AG20443 (cell line): Measurements from ENCODE around the gene TP73.

Source experiments
- DNase-seq: peaks from one replicate; pipeline ENCODE4 v3.0.0; 2012; ENCODE audit warnings: low spot score, mixed read lengths

Gene TP73

GRCh38 chr1:3768811-3769390 lies 116.6 kb downstream of the TP73 start:
- no peak for DNase-seq

GRCh38 chr1:3770047-3770765 lies 117.9 kb downstream of the TP73 start:
- no peak for DNase-seq

- DNase-seq: no peak
Measured at GRCh38 chr1:3771108-3772026, 119.1 kb downstream of the TP73 start.

DNA sequence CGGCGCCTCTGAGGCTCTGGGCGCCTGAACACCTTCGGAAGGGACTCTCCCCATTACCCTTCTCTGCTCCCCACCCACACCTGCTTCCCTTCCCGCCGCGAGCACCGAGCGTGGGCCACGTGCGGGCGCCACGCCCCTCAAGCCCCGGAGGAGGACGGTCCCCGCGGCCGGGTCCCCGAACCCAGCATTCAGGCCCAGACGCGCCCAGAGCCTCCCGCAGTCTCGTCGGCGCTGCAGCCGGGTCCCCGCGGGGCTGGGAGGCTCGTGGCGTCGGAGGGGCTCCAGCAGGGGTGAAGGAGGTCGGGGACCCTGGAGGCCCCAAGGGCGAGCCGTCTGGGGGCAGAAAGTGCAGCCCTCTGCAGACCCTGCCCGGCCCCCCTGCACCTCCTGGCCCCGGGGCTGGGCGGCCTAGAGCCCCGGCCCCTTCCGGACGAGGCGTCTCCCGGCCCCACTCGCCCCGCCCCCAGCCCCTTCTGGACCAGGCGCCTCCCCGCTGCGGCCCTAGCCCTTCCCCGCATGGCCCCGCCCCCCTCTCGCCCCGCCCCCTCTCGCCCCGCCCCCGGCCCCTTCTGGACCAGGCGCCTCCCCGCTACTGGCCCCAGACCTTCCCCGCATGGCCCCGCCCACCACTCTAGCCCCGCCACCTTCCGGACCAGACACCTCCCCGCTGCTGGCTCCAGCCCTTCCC lies 119.9 kb downstream of the TP73 start:
- peak; percentile 96 for DNase-seq

- DNase-seq: no peak
Measured at GRCh38 chr1:3772715-3773571, 120.6 kb downstream of the TP73 start, which contains the start of gene SMIM1. SMIM1 (plus strand) TSS chr1:3772749; CDS start chr1:3775374, 2,625 bp downstream.

DNA sequence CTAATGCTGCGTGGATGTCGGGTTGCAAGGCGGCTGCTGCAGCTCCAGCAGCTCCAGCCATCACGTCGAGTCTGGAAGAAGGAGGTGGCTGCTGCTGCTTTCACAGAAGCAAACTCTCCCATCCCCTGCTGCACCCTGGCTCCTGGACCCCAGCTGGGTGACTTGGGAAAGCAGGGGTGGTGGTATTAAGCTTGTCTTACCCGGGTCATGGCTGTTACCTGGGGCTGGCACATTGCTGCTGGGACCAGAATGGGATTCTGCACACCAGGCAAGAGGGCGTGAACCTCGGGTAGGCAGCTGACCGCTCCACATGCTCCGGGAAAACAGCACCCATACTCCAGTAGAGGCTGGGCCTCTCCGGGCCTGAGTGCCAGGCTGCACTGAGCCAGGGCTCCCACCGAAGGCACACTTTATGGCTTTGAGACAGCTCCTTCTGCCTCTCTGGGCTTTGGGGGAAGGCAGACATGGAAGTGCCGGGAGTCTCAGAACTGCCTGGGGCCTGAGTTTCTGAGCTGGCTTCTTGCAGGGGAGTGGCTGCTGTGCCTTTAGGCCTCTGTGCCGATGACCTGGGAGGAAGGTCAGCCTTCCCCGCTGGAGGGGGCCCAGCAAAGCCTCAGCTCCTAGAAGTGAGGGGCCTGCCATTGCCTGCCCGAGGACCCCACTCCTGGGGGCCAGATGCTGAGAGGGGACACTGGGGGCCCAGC lies 121.4 kb downstream of the TP73 start:
- DNase-seq: no peak

- no peak for DNase-seq
Measured at GRCh38 chr1:3774276-3774945, 122.1 kb downstream of the TP73 start.

DNA sequence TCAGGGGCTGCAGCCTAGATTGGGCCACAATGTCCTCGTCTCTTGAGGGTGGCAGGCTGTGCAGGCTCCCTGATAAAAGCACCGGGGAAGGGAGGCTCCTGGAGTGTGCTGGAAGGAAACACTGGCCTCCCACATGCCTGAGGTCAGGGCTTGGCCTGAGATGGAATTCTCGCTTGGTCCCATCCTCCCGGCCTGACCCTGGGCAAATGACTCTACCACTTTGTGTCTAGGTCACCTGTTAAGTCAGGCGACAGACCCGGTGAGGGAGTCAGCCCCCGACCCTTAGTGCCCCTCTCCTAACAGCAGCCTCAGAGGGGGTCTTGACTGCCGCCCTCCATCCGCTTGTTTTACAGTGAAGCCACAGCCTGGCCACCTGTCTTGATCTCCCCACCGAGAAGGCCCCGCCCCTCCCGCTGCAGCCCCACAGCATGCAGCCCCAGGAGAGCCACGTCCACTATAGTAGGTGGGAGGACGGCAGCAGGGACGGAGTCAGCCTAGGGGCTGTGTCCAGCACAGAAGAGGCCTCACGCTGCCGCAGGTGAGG lies 122.7 kb downstream of the TP73 start:
- peak; percentile 75 for DNase-seq

DNA sequence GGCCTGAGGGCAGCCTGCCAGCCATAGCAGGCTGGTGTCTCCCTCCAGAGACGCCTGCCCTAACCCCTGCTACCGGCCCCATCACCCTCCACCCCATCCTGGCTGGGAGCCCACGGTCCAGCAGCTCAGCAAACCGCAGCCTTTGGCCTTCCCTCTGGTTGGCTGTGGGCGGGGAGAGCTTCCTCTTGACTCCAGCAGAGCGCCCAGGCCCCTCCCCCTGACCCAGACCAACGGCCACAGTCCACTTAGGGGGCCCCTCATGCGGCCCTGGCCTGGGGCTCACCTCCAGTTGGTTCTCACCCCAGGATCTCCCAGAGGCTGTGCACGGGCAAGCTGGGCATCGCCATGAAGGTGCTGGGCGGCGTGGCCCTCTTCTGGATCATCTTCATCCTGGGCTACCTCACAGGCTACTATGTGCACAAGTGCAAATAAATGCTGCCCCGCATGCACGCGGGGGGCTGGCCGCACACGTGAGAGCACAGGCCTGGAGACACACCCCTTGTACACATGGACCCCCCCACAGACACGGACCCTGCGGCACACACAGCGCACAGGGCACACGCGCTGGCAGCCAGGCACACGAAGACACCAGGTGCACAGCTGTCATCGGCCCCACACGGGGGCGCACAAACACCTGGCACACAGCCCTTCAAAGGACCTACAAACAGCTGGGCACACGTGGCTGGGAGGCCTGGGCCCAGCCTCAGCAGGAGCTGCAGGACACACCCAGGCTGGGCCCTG lies 123.3 kb downstream of the TP73 start:
- DNase-seq: peak; percentile 66

GRCh38 chr1:3776231-3776961 lies 124.1 kb downstream of the TP73 start:
- no peak for DNase-seq

- no peak for DNase-seq
Measured at GRCh38 chr1:3777078-3777547, 124.8 kb downstream of the TP73 start.

- DNase-seq: no peak
Measured at GRCh38 chr1:3777647-3778589, 125.6 kb downstream of the TP73 start.

DNA sequence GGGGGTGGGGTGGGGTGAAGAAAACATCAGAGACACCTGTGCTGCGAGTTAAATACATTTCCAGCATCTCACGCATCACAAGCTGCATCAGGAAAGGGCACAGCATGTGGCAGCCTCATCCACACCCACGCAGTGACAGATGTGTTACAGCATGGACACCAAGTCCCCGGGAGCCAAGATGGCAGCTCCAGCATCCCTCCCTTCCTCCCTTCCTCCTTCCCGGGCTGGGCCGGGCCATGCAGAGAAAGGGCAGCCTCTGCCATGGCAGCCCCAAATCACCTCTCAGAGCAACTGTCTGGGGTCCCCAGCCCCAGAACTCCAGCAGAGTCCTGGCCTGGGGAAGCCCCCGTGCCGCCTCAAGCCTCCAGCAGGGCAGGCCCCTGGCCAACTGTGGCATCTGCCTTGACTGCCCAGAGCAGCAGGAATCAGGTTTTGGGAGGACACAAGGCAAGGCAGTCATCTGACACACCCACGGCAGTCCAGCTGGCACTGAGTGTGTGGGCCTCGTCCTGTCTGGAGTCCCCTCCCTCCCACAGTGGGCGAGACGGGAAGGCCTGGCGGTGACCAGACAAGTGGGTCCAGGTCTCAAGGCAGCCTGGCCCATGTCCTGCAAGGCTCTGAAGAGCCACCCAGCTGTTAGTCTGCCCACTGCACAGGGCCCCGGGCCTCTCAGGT lies 126.4 kb downstream of the TP73 start:
- DNase-seq: no peak

DNA sequence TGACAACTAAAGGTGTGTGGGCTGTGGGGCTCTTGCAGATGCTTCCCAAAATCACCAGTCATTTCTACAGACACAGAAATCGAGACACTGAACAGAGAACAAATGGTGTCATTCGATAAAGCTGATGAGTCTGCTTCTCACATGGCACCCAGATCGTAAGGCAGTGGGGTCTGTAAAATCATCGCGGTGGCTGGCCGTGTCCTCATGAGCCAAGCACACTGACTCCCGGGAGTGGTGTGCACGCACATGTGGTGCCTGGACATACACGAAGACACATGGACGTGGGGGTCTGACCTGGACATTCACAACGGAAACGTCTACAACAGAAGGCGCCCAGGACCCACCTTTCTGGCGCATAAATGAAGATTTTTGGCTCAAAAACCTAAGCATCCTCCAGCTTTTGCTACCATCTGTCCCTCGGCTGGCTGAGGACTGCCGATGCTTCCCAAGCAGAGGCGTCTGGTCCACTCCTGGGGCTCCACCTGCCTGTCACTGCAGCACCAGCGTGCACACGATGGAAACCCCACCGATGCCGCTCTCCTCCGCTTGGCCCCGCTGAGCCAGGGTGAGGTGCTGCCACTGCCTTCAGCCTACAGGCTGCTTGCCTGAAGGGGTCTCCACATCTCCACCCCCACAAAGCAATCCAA lies 127.1 kb downstream of the TP73 start:
- no peak for DNase-seq

GRCh38 chr1:3779912-3780416 lies 127.6 kb downstream of the TP73 start:
- DNase-seq: no peak

DNA sequence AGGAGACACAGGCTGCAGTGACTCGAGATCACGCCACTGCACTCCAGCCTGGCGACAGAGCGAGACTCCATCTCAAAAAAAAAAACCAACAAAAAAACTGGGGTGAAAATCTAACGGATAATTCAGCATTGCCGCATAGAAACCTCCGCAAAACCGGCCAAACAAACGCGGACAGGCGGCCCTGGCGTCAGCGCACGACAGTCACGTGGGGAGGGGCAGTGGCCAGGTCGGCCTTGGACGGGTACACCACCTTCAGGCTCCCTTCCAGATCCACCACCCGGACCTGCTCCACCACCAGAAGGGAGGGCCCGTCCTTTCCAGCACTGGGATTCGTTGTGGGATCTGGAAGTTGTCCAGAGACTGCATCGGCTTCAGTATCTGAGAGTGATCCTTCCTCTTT lies 128.6 kb downstream of the TP73 start:
- no peak for DNase-seq
